ENCODE measurements around the gene SNX10.

GRCh38 chr7:26381476-26382353, 90.1 kb downstream of the SNX10 start:
- TF ChIP-seq POLR2A (IDR thresholded peaks at IDR 0.05) (no peak), CTCF (IDR thresholded peaks at IDR 0.05) (no peak)
